T-cell (primary cell): ENCODE results near the gene NPSR1. TPM values are rescaled to one million over a fixed set of nuclear protein-coding genes. Genes with fewer than 3 reads are reported as not detected.

Source experiments
- ATAC-seq, 4 experiments: fragments of 200-7000 bp in 3 of 4; fragments of 150-1000 bp in 1 of 4; cut with Tn5 transposase; replicated peaks in 1 of 4; 1 replicate in 3 of 4; 2 replicates in 1 of 4; pipeline ENCODE4 v1.10.0; 2021; ENCODE audit warnings: moderate library complexity in 3 of 4, mild to moderate bottlenecking in 2 of 4, moderate number of reproducible peaks in 1 of 4
- CTCF ChIA-PET, 2 donors: fragments of 300-600 bp; sonication (Branson Sonifier 250); formaldehyde crosslinking; loops; one replicate each; lab custom pipeline; 2022; ENCODE audit warnings: antibody characterized with exemption in 2 of 2; lab: Charles Lee
- POLR2A ChIA-PET, 2 donors: fragments of 300-600 bp; sonication (Branson Sonifier 250); formaldehyde crosslinking; loops; one replicate each; lab custom pipeline; 2022; ENCODE audit warnings: antibody characterized with exemption in 2 of 2; lab: Charles Lee
- DNase-seq, 35 experiments: peaks; one replicate each; pipeline versions ENCODE4 v3.0.0 to v3.0.0-alpha.2; 2013 to 2023
- H3K27ac ChIP-seq: one replicate; pipeline ENCODE4 v1.5.1; 2013; ENCODE audit warnings: low read length
- H3K27me3 ChIP-seq, 2 experiments: replicated peaks in 1 of 2; 1 replicate in 1 of 2; 2 replicates in 1 of 2; pipeline versions ENCODE4 v1.6.1 to v1.7.0; 2013; ENCODE audit warnings: low read length in 1 of 2, mixed read lengths in 1 of 2; ENCODE audit not compliant: control insufficient read depth in 2 of 2, insufficient read depth in 2 of 2; ENCODE audit errors: extremely low read depth in 1 of 2
- H3K36me3 ChIP-seq, 2 donors: 1 replicate in 1 of 2; 2 replicates in 1 of 2; pipeline versions ENCODE4 v1.6.1 to v1.7.0; 2013; ENCODE audit warnings: low read length in 1 of 2; ENCODE audit not compliant: control insufficient read depth in 2 of 2, insufficient read depth in 1 of 2; ENCODE audit errors: extremely low read depth in 1 of 2
- H3K4me1 ChIP-seq, 2 experiments: 1 replicate in 1 of 2; 2 replicates in 1 of 2; pipeline versions ENCODE4 v1.6.1 to v1.7.0; 2013; ENCODE audit warnings: low read length in 2 of 2, mixed read lengths in 1 of 2; ENCODE audit not compliant: insufficient read depth in 2 of 2, control insufficient read depth in 1 of 2; ENCODE audit errors: extremely low read depth in 1 of 2
- H3K4me3 ChIP-seq, 2 donors: 1 replicate in 1 of 2; 2 replicates in 1 of 2; pipeline versions ENCODE4 v1.5.1 to v1.7.0; 2013; ENCODE audit warnings: mild to moderate bottlenecking in 2 of 2, low read length in 1 of 2, moderate library complexity in 1 of 2; ENCODE audit not compliant: control insufficient read depth in 1 of 2; ENCODE audit errors: extremely low read depth in 1 of 2
- H3K9me3 ChIP-seq: 2 replicates; pipeline ENCODE4 v1.7.0; 2013
- H3K27ac Mint-ChIP-seq, 2 donors: one replicate each; pipeline ENCODE4 v1.8.0; 2020 to 2021; ENCODE audit warnings: mild to moderate bottlenecking in 2 of 2, mixed read lengths in 2 of 2
- H3K27me3 Mint-ChIP-seq, 2 donors: one replicate each; pipeline ENCODE4 v1.8.0; 2021 to 2022; ENCODE audit warnings: mixed read lengths in 2 of 2
- H3K36me3 Mint-ChIP-seq: one replicate; pipeline ENCODE4 v1.8.0; 2021; ENCODE audit warnings: mixed read lengths
- H3K4me1 Mint-ChIP-seq, 3 donors: one replicate each; pipeline ENCODE4 v1.8.0; 2020 to 2022; ENCODE audit warnings: mixed read lengths in 3 of 3, mild to moderate bottlenecking in 1 of 3
- H3K4me3 Mint-ChIP-seq, 3 donors: one replicate each; pipeline ENCODE4 v1.8.0; 2020 to 2022; ENCODE audit warnings: mild to moderate bottlenecking in 3 of 3, mixed read lengths in 3 of 3, moderate library complexity in 3 of 3
- H3K9me3 Mint-ChIP-seq, 3 donors: one replicate each; pipeline ENCODE4 v1.8.0; 2020 to 2022; ENCODE audit warnings: mixed read lengths in 3 of 3
- whole genome bisulfite sequencing: methylation state at CpG from one replicate; pipeline ENCODE4 v1.1.5; 2013; ENCODE audit warnings: missing lambda C conversion rate; ENCODE audit not compliant: insufficient coverage; 5-methylcytosine and 5-hydroxymethylcytosine counted together
- total RNA-seq, 35 experiments: library from RNA in 6 of 35; stranded (reverse) in 6 of 35; fragments of 120-200 nt in 1 of 35; gene quantifications; one replicate each; pipeline versions ENCODE4 v1.2.1 to v1.2.4 and lab custom pipeline; 2013 to 2026

The NPSR1 gene
- total RNA-seq, 5 donors from 2014 or later (not counting 1 experiment from before 2014, with no cell fraction given), result not detected

- Mint-ChIP-seq H3K9me3 (peaks cover 0 to 7% (median 2%) of the 10 kb centered on the region in 3 donors), H3K27ac (no peak overlapping the region), H3K36me3 (no peaks in the 10 kb centered on the region), H3K27me3 (no peaks in the 10 kb centered on the region), H3K4me3 (no peak overlapping the region), H3K4me1 (no peaks in the 10 kb centered on the region)
- H3K27me3 ChIP-seq, result no peaks in the 10 kb centered on the region
- H3K4me3 ChIP-seq, result no peak overlapping the region
- CTCF ChIA-PET, result no interaction called here
- POLR2A ChIA-PET, result no interaction called here
- H3K36me3 ChIP-seq, result no peaks in the 10 kb centered on the region
- H3K4me1 ChIP-seq, result no peaks in the 10 kb centered on the region
- no peaks in the 10 kb centered on the region for H3K9me3 ChIP-seq
- WGBS, result 65% methylated on average over 3 of the region's 4 CpGs
- no peak overlapping the region for H3K27ac ChIP-seq
- ATAC-seq (no peak), DNase-seq (no peak)
Observed at GRCh38 chr7:34652809-34653208, 5.2 kb upstream of the NPSR1 start.

- H3K36me3 ChIP-seq, result no peaks in the 10 kb centered on the region
- DNase-seq, result no peak
- no peak overlapping the region for H3K27ac Mint-ChIP-seq
- POLR2A ChIA-PET, result no interaction called here
- H3K36me3 Mint-ChIP-seq, result no peaks in the 10 kb centered on the region
- CTCF ChIA-PET, result no interaction called here
- no CpG with 5 or more reads among the region's 1 CpG for WGBS
- H3K9me3 Mint-ChIP-seq, result peaks cover 0 to 7% (median 2%) of the 10 kb centered on the region in 3 donors
- H3K4me1 Mint-ChIP-seq, result no peaks in the 10 kb centered on the region
- no peak overlapping the region for H3K27ac ChIP-seq
- H3K27me3 ChIP-seq, result no peaks in the 10 kb centered on the region
- H3K4me1 ChIP-seq, result no peaks in the 10 kb centered on the region
- no peak overlapping the region for H3K4me3 Mint-ChIP-seq
- H3K9me3 ChIP-seq, result no peaks in the 10 kb centered on the region
- ATAC-seq, result no peak
- no peak overlapping the region for H3K4me3 ChIP-seq
- H3K27me3 Mint-ChIP-seq, result no peaks in the 10 kb centered on the region
Observed at GRCh38 chr7:34653787-34654186, 4.2 kb upstream of the NPSR1 start.

DNA sequence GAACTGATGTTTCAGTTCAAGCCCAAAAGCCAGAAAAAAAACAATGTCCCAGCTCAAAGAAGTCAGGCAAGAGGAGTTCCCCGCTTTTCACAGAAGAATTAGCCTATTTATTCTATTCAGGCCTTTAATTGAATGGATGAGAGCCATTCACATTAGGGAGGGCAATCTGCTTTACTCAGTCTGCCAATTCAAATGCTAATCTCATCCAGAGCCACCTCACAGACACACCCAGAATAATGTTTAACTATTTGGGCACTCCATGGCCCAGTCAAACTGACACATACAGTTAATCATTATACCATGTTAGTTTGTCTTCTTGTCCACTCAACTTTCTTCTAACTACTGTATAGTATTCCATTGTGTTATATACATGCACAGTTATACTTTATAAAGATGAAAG is 2.6 kb upstream of the NPSR1 start:
- Mint-ChIP-seq H3K27me3 (no peaks in the 10 kb centered on the region), H3K9me3 (peaks cover 0 to 7% (median 0%) of the 10 kb centered on the region in 3 donors), H3K36me3 (no peaks in the 10 kb centered on the region), H3K4me1 (no peaks in the 10 kb centered on the region), H3K4me3 (no peak overlapping the region), H3K27ac (no peak overlapping the region)
- no peaks in the 10 kb centered on the region for H3K27me3 ChIP-seq
- H3K36me3 ChIP-seq, result no peaks in the 10 kb centered on the region
- no peaks in the 10 kb centered on the region for H3K4me1 ChIP-seq
- no peak overlapping the region for H3K4me3 ChIP-seq
- ChIA-PET POLR2A (no interaction called here), CTCF (no interaction called here)
- H3K27ac ChIP-seq, result no peak overlapping the region
- no CpG with 5 or more reads among the region's 1 CpG for WGBS
- no peak for DNase-seq
- ATAC-seq, result no peak
- H3K9me3 ChIP-seq, result no peaks in the 10 kb centered on the region

- no peak overlapping the region for H3K4me3 ChIP-seq
- no peak for DNase-seq
- H3K27ac Mint-ChIP-seq, result no peak overlapping the region
- peaks cover 0 to 7% (median 0%) of the 10 kb centered on the region in 3 donors for H3K9me3 Mint-ChIP-seq
- no peak overlapping the region for H3K4me3 Mint-ChIP-seq
- ChIA-PET CTCF (no interaction called here), POLR2A (no interaction called here)
- no peaks in the 10 kb centered on the region for H3K4me1 ChIP-seq
- peaks cover 0 to 2% of the 10 kb centered on the region in 2 donors for H3K27me3 Mint-ChIP-seq
- H3K36me3 ChIP-seq, result no peaks in the 10 kb centered on the region
- H3K9me3 ChIP-seq, result no peaks in the 10 kb centered on the region
- no peaks in the 10 kb centered on the region for H3K4me1 Mint-ChIP-seq
- no peak overlapping the region for H3K27ac ChIP-seq
- no peaks in the 10 kb centered on the region for H3K36me3 Mint-ChIP-seq
- H3K27me3 ChIP-seq, result no peaks in the 10 kb centered on the region
- WGBS, result no CpG with 5 or more reads among the region's 2 CpGs
- ATAC-seq, result no peak
Observed at GRCh38 chr7:34656041-34656440, 2.0 kb upstream of the NPSR1 start.

DNA sequence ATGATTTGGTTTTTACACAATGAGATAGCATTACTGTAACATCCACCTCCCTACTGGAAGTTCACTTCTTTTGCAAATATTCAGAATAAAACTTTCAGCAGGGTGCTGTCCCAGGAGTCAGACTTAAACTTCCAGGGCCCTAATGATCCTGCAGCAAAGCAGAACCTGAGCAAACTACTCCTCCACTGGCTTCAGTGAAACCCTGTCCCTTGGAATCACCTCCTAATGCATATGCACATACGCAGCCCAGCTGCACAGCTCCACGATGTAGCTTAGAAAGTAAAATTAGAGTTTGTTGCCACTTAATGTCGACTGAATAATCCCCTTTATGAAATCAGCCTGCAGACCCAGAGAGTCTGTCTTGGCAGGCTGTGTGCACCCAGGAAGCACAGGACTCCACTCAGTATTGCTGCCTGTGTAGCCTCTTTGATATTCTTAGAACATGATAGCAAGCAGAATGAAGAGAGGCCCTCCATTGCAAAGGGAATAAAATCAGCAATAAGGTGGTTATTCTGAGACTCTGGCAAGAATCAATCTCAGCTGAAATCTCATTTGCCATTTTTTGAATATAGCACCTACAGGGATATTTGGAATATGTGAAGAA is 1.6 kb downstream of the NPSR1 start:
- CTCF ChIA-PET, result no interaction called here
- Mint-ChIP-seq H3K4me1 (no peaks in the 10 kb centered on the region), H3K9me3 (peaks cover 0 to 4% (median 0%) of the 10 kb centered on the region in 3 donors)

GRCh38 chr7:34662058-34662708 is 4.2 kb downstream of the NPSR1 start:
- Histone ChIP-seq H3K4me1 (no peaks in the 10 kb centered on the region), H3K27ac (no peak overlapping the region), H3K36me3 (no peaks in the 10 kb centered on the region), H3K27me3 (peaks cover 0 to 3% of the 10 kb centered on the region in 2 experiments), H3K4me3 (no peak overlapping the region), H3K9me3 (no peaks in the 10 kb centered on the region)
- ATAC-seq, result no peak
- no peaks in the 10 kb centered on the region for H3K4me1 Mint-ChIP-seq
- no peaks in the 10 kb centered on the region for H3K9me3 Mint-ChIP-seq
- ChIA-PET POLR2A (no interaction called here), CTCF (no interaction called here)
- 72% methylated on average over 4 of the region's 8 CpGs for WGBS
- H3K36me3 Mint-ChIP-seq, result no peaks in the 10 kb centered on the region
- no peak for DNase-seq
- no peak overlapping the region for H3K27ac Mint-ChIP-seq
- H3K27me3 Mint-ChIP-seq, result peaks cover 0 to 14% of the 10 kb centered on the region in 2 donors
- H3K4me3 Mint-ChIP-seq, result no peak overlapping the region

More for the DNA sequence above, 1.6 kb downstream of the NPSR1 start:
- ATAC-seq, result no peak
- DNase-seq, result no peak
- no peaks in the 10 kb centered on the region for H3K4me1 ChIP-seq
- H3K27me3 Mint-ChIP-seq, result peaks cover 0 to 14% of the 10 kb centered on the region in 2 donors
- H3K4me3 ChIP-seq, result no peak overlapping the region
- H3K27me3 ChIP-seq, result no peaks in the 10 kb centered on the region
- POLR2A ChIA-PET, result no interaction called here
- no peaks in the 10 kb centered on the region for H3K36me3 ChIP-seq
- H3K9me3 ChIP-seq, result no peaks in the 10 kb centered on the region
- no peak overlapping the region for H3K4me3 Mint-ChIP-seq
- H3K27ac Mint-ChIP-seq, result no peak overlapping the region
- H3K36me3 Mint-ChIP-seq, result no peaks in the 10 kb centered on the region
- H3K27ac ChIP-seq, result no peak overlapping the region
- WGBS, result 0% methylated on average over 1 of the region's 3 CpGs
